Measurements from ENCODE around the gene ASB10. TPM values are rescaled to one million over a fixed set of nuclear protein-coding genes. Genes with fewer than 3 reads are reported as not detected.

Gene ASB10
- total and polyA plus RNA-seq, 9 donors, result 1.3 to 5.7 (median 3.1) TPM

- 89% methylated on average over 1 of the region's 3 CpGs for WGBS (ENCODE audit: insufficient coverage)
- Histone ChIP-seq H3K27ac (ENCODE audit: low read length) (no peak overlapping the region), H3K27me3 (ENCODE audit: control insufficient read depth, insufficient read depth, low read length) (peaks cover 10% of the 10 kb centered on the region), H3K4me1 (ENCODE audit: control insufficient read depth, insufficient read depth, low read length) (no peaks in the 10 kb centered on the region), H3K36me3 (ENCODE audit: control insufficient read depth, insufficient read depth, low read length) (peaks cover 41% of the 10 kb centered on the region), H3K4me3 (ENCODE audit: low read length) (no peak overlapping the region), H3K9me3 (replicated peaks; ENCODE audit: control insufficient read depth, low read depth, low read length) (no peaks in the 10 kb centered on the region)
- no peak for DNase-seq
Observed at GRCh38 chr7:151211155-151211772, 24.2 kb upstream of the ASB10 start.

GRCh38 chr7:151210087-151210854 lies 23.2 kb upstream of the ASB10 start, which contains the start of gene H2BK1:
H2BK1 (minus strand) TSS chr7:151210488; CDS start chr7:151210318, 170 bp downstream.
- peaks cover 17% of the 10 kb centered on the region for H3K27me3 ChIP-seq (ENCODE audit: control insufficient read depth, insufficient read depth, low read length)
- H3K36me3 ChIP-seq (ENCODE audit: control insufficient read depth, insufficient read depth, low read length), result peaks cover 33% of the 10 kb centered on the region
- no peaks in the 10 kb centered on the region for H3K4me1 ChIP-seq (ENCODE audit: control insufficient read depth, insufficient read depth, low read length)
- H3K4me3 ChIP-seq (ENCODE audit: low read length), result no peak within 1 kb of the TSS
- DNase-seq, result no peak
- no peak within 1 kb of the TSS for H3K27ac ChIP-seq (ENCODE audit: low read length)
- H3K9me3 ChIP-seq (replicated peaks; ENCODE audit: control insufficient read depth, low read depth, low read length), result no peaks in the 10 kb centered on the region
- WGBS (ENCODE audit: insufficient coverage), result 71% methylated on average over 9 of the region's 17 CpGs

GRCh38 chr7:151209588-151209987 lies 22.5 kb upstream of the ASB10 start:
- WGBS (ENCODE audit: insufficient coverage), result 94% methylated on average over 6 of the region's 6 CpGs
- H3K9me3 ChIP-seq (replicated peaks; ENCODE audit: control insufficient read depth, low read depth, low read length), result no peaks in the 10 kb centered on the region
- H3K4me3 ChIP-seq (ENCODE audit: low read length), result no peak overlapping the region
- H3K36me3 ChIP-seq (ENCODE audit: control insufficient read depth, insufficient read depth, low read length), result peaks cover 26% of the 10 kb centered on the region
- peaks cover 3% of the 10 kb centered on the region for H3K4me1 ChIP-seq (ENCODE audit: control insufficient read depth, insufficient read depth, low read length)
- no peak for DNase-seq
- no peak overlapping the region for H3K27ac ChIP-seq (ENCODE audit: low read length)
- H3K27me3 ChIP-seq (ENCODE audit: control insufficient read depth, insufficient read depth, low read length), result peaks cover 23% of the 10 kb centered on the region

- Histone ChIP-seq H3K4me1 (ENCODE audit: control insufficient read depth, insufficient read depth, low read length) (peaks cover 3% of the 10 kb centered on the region), H3K9me3 (replicated peaks; ENCODE audit: control insufficient read depth, low read depth, low read length) (no peaks in the 10 kb centered on the region), H3K27ac (ENCODE audit: low read length) (no peak overlapping the region), H3K36me3 (ENCODE audit: control insufficient read depth, insufficient read depth, low read length) (peaks cover 14% of the 10 kb centered on the region), H3K4me3 (ENCODE audit: low read length) (no peak overlapping the region), H3K27me3 (ENCODE audit: control insufficient read depth, insufficient read depth, low read length) (peaks cover 35% of the 10 kb centered on the region)
- WGBS (ENCODE audit: insufficient coverage), result 87% methylated on average over 3 of the region's 9 CpGs
- DNase-seq, result no peak
Observed at GRCh38 chr7:151208253-151208862, 21.3 kb upstream of the ASB10 start.

GRCh38 chr7:151207804-151208203 lies 20.8 kb upstream of the ASB10 start:
- Histone ChIP-seq H3K27ac (ENCODE audit: low read length) (no peak overlapping the region), H3K4me1 (ENCODE audit: control insufficient read depth, insufficient read depth, low read length) (peaks cover 3% of the 10 kb centered on the region), H3K27me3 (ENCODE audit: control insufficient read depth, insufficient read depth, low read length) (peaks cover 41% of the 10 kb centered on the region), H3K9me3 (replicated peaks; ENCODE audit: control insufficient read depth, low read depth, low read length) (no peaks in the 10 kb centered on the region), H3K36me3 (ENCODE audit: control insufficient read depth, insufficient read depth, low read length) (peaks cover 8% of the 10 kb centered on the region), H3K4me3 (ENCODE audit: low read length) (no peak overlapping the region)
- DNase-seq, result no peak
- 69% methylated on average over 12 of the region's 12 CpGs for WGBS (ENCODE audit: insufficient coverage)

- 45% methylated on average over 7 of the region's 9 CpGs for WGBS (ENCODE audit: insufficient coverage)
- H3K4me1 ChIP-seq (ENCODE audit: control insufficient read depth, insufficient read depth, low read length), result peaks cover 3% of the 10 kb centered on the region
- DNase-seq, result no peak
- no peak overlapping the region for H3K27ac ChIP-seq (ENCODE audit: low read length)
- no peak overlapping the region for H3K4me3 ChIP-seq (ENCODE audit: low read length)
- peaks cover 44% of the 10 kb centered on the region for H3K27me3 ChIP-seq (ENCODE audit: control insufficient read depth, insufficient read depth, low read length)
- H3K9me3 ChIP-seq (replicated peaks; ENCODE audit: control insufficient read depth, low read depth, low read length), result no peaks in the 10 kb centered on the region
- H3K36me3 ChIP-seq (ENCODE audit: control insufficient read depth, insufficient read depth, low read length), result peaks cover 3% of the 10 kb centered on the region
Observed at GRCh38 chr7:151207315-151207714, 20.3 kb upstream of the ASB10 start.

GRCh38 chr7:151206914-151207313 lies 19.9 kb upstream of the ASB10 start:
- Histone ChIP-seq H3K4me3 (ENCODE audit: low read length) (no peak overlapping the region), H3K4me1 (ENCODE audit: control insufficient read depth, insufficient read depth, low read length) (peaks cover 3% of the 10 kb centered on the region), H3K9me3 (replicated peaks; ENCODE audit: control insufficient read depth, low read depth, low read length) (no peaks in the 10 kb centered on the region), H3K27me3 (ENCODE audit: control insufficient read depth, insufficient read depth, low read length) (peaks cover 44% of the 10 kb centered on the region), H3K36me3 (ENCODE audit: control insufficient read depth, insufficient read depth, low read length) (no peaks in the 10 kb centered on the region), H3K27ac (ENCODE audit: low read length) (no peak overlapping the region)
- DNase-seq, result no peak
- 46% methylated on average over 5 of the region's 9 CpGs for WGBS (ENCODE audit: insufficient coverage)

- Histone ChIP-seq H3K4me1 (ENCODE audit: control insufficient read depth, insufficient read depth, low read length) (peaks cover 3% of the 10 kb centered on the region), H3K27ac (ENCODE audit: low read length) (no peak overlapping the region), H3K27me3 (ENCODE audit: control insufficient read depth, insufficient read depth, low read length) (peaks cover 44% of the 10 kb centered on the region), H3K9me3 (replicated peaks; ENCODE audit: control insufficient read depth, low read depth, low read length) (no peaks in the 10 kb centered on the region), H3K4me3 (ENCODE audit: low read length) (no peak overlapping the region), H3K36me3 (ENCODE audit: control insufficient read depth, insufficient read depth, low read length) (no peaks in the 10 kb centered on the region)
- no CpG with 5 or more reads among the region's 6 CpGs for WGBS (ENCODE audit: insufficient coverage)
- no peak for DNase-seq
Observed at GRCh38 chr7:151205730-151206129, 18.7 kb upstream of the ASB10 start.

- Histone ChIP-seq H3K27ac (ENCODE audit: low read length) (no peak overlapping the region), H3K27me3 (ENCODE audit: control insufficient read depth, insufficient read depth, low read length) (peaks cover 44% of the 10 kb centered on the region), H3K36me3 (ENCODE audit: control insufficient read depth, insufficient read depth, low read length) (no peaks in the 10 kb centered on the region), H3K9me3 (replicated peaks; ENCODE audit: control insufficient read depth, low read depth, low read length) (no peaks in the 10 kb centered on the region), H3K4me3 (ENCODE audit: low read length) (no peak overlapping the region), H3K4me1 (ENCODE audit: control insufficient read depth, insufficient read depth, low read length) (peaks cover 10% of the 10 kb centered on the region)
- 62% methylated on average over 45 of the region's 48 CpGs for WGBS (ENCODE audit: insufficient coverage)
- no peak for DNase-seq
Observed at GRCh38 chr7:151204383-151205032, 17.5 kb upstream of the ASB10 start.

- H3K27ac ChIP-seq (ENCODE audit: low read length), result no peak overlapping the region
- 92% methylated on average over 8 of the region's 9 CpGs for WGBS (ENCODE audit: insufficient coverage)
- H3K4me1 ChIP-seq (ENCODE audit: control insufficient read depth, insufficient read depth, low read length), result peaks cover 13% of the 10 kb centered on the region
- no peak for DNase-seq
- no peaks in the 10 kb centered on the region for H3K9me3 ChIP-seq (replicated peaks; ENCODE audit: control insufficient read depth, low read depth, low read length)
- no peak overlapping the region for H3K4me3 ChIP-seq (ENCODE audit: low read length)
- H3K27me3 ChIP-seq (ENCODE audit: control insufficient read depth, insufficient read depth, low read length), result peaks cover 43% of the 10 kb centered on the region
- H3K36me3 ChIP-seq (ENCODE audit: control insufficient read depth, insufficient read depth, low read length), result no peaks in the 10 kb centered on the region
Observed at GRCh38 chr7:151202836-151203235, 15.8 kb upstream of the ASB10 start.
